GM23248 (cell line): Measurements from ENCODE around the gene ST3GAL3. TPM values are rescaled to one million over a fixed set of nuclear protein-coding genes. Genes with fewer than 3 reads are reported as not detected.

Experiments used
- DNase-seq: peaks from one replicate; pipeline ENCODE4 v3.0.0-alpha.2; 2015
- H2AFZ ChIP-seq: fragments of 200-600 bp; sonication (generic); 2 replicates; pipeline ENCODE4 v1.6.1; 2016; ENCODE audit warnings: antibody characterized with exemption
- H3F3A ChIP-seq: fragments of 200-600 bp; sonication (generic); 2 replicates; pipeline ENCODE4 v1.6.1; 2016; ENCODE audit warnings: mild to moderate bottlenecking, antibody characterized with exemption, mixed run types; ENCODE audit not compliant: insufficient read depth
- H3K27ac ChIP-seq: fragments of 200-600 bp; sonication (generic); 2 replicates; pipeline ENCODE4 v1.5.1; 2016; ENCODE audit warnings: mild to moderate bottlenecking
- H3K27me3 ChIP-seq: fragments of 200-600 bp; sonication (generic); replicated peaks from 2 replicates; pipeline ENCODE4 v1.6.1; 2016; ENCODE audit warnings: mild to moderate bottlenecking; ENCODE audit not compliant: insufficient read depth
- H3K36me3 ChIP-seq: fragments of 200-600 bp; sonication (generic); 2 replicates; pipeline ENCODE4 v1.6.1; 2016; ENCODE audit warnings: low read depth, mild to moderate bottlenecking
- H3K4me1 ChIP-seq: fragments of 200-600 bp; sonication (generic); 2 replicates; pipeline ENCODE4 v1.6.1; 2016; ENCODE audit warnings: mild to moderate bottlenecking; ENCODE audit not compliant: insufficient read depth
- H3K4me2 ChIP-seq: fragments of 200-600 bp; sonication (generic); one replicate; pipeline ENCODE4 v1.6.1; 2016; ENCODE audit warnings: mild to moderate bottlenecking; ENCODE audit not compliant: unreplicated experiment
- H3K4me3 ChIP-seq: fragments of 200-600 bp; sonication (generic); 2 replicates; pipeline ENCODE4 v1.5.1; 2016; ENCODE audit warnings: mild to moderate bottlenecking
- H3K79me2 ChIP-seq: fragments of 200-600 bp; sonication (generic); 2 replicates; pipeline ENCODE4 v1.6.1; 2016; ENCODE audit warnings: mild to moderate bottlenecking; ENCODE audit not compliant: insufficient read depth
- H3K9ac ChIP-seq: fragments of 200-600 bp; sonication (generic); 2 replicates; pipeline ENCODE4 v1.6.1; 2016; ENCODE audit warnings: mild to moderate bottlenecking
- H3K9me2 ChIP-seq: fragments of 200-600 bp; sonication (generic); 2 replicates; pipeline ENCODE4 v1.6.1; 2016; ENCODE audit warnings: mixed run types, mild to moderate bottlenecking, moderate library complexity; ENCODE audit not compliant: insufficient read depth
- H3K9me3 ChIP-seq: fragments of 200-600 bp; sonication (generic); one replicate; pipeline ENCODE4 v1.6.1; 2017; ENCODE audit warnings: low read depth
- H4K20me1 ChIP-seq: fragments of 200-600 bp; sonication (generic); 2 replicates; pipeline ENCODE4 v1.6.0; 2016; ENCODE audit not compliant: insufficient read depth
- EZH2 ChIP-seq: fragments of 200-600 bp; sonication (generic); IDR thresholded peaks from 2 replicates; pipeline ENCODE4 v1.6.1; 2018; ENCODE audit warnings: antibody characterized with exemption, mild to moderate bottlenecking; ENCODE audit not compliant: insufficient read depth, poor library complexity, severe bottlenecking
- EZH2phosphoT487 ChIP-seq: fragments of 200-600 bp; sonication (generic); IDR thresholded peaks from 2 replicates; pipeline ENCODE4 v1.6.1; 2018; ENCODE audit warnings: antibody characterized with exemption, moderate library complexity, mild to moderate bottlenecking, low read depth; ENCODE audit not compliant: insufficient read depth
- WGBS, 2 experiments: methylation state at CpG; one replicate each; pipeline ENCODE4 v1.1.6; 2015 to 2017; ENCODE audit warnings: low lambda C conversion rate in 2 of 2, low coverage in 1 of 2; ENCODE audit errors: missing lambda C conversion rate in 2 of 2; 5-methylcytosine and 5-hydroxymethylcytosine counted together
- in situ Hi-C: fragments of 300-500 bp; cut with MboI; formaldehyde crosslinking; loops from 2 replicates; pipeline ENCODE4 v1.15.0; 2020
- polyA plus RNA-seq: library from polyadenylated mRNA; unstranded; fragments of >200 nt; fragmentation: Nextera tagmentation; extraction: Ambion mirVana; gene quantifications from 2 replicates; pipeline ENCODE4 v1.2.1, GENCODE V29; 2016
- total RNA-seq: library from RNA; depleted of rRNA; stranded (reverse); fragments of >200 nt; shearing (Covaris generic); gene quantifications from 2 replicates; pipeline ENCODE4 v1.2.3, GENCODE V29; 2014

The ST3GAL3 gene
- total and polyA plus RNA-seq, 2 experiments from 2014 or later: 9.7 to 13.8 TPM

DNA sequence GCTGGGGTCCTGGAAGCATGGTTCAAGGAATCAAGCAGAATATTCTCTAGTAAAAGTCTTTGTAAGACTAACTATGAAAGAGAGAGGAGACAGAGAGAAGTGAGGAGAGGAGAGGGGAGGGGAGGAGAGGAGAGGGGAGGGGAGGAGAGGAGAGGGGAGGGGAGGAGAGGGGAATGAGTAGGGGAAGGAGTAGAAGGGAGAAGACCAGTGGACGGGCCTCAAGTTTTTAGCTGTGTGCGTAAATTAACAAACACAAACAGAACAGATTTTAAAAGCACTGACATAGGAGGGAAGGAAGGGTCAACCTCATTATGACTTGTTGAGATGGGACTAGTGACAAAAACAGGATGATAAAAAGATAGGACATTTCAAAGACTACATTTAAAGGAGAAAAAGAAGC lies 62.8 kb downstream of the ST3GAL3 start:
- Histone ChIP-seq H2AFZ (no peak overlapping the region), H3K9me2 (no peaks in the 10 kb centered on the region), H3K9ac (no peak overlapping the region), H3K4me2 (no peak overlapping the region), H3K27me3 (no peaks in the 10 kb centered on the region), H3K36me3 (no peaks in the 10 kb centered on the region), H3K4me1 (peaks cover 16% of the 10 kb centered on the region), H3K79me2 (peaks cover 39% of the 10 kb centered on the region), H3K9me3 (no peaks in the 10 kb centered on the region), H3K4me3 (no peak overlapping the region), H3K27ac (no peak overlapping the region), H3F3A (peaks cover 7% of the 10 kb centered on the region; the same call in 1 of the 2 replicates), H4K20me1 (no peaks in the 10 kb centered on the region)
- DNase-seq: no peak
- WGBS, 2 experiments: 97 to 100% methylated on average over 1 to 2 of the region's 2 CpGs
- in situ Hi-C loops: no loop called here
- no peak for TF ChIP-seq EZH2phosphoT487
- TF ChIP-seq EZH2: no peak

DNA sequence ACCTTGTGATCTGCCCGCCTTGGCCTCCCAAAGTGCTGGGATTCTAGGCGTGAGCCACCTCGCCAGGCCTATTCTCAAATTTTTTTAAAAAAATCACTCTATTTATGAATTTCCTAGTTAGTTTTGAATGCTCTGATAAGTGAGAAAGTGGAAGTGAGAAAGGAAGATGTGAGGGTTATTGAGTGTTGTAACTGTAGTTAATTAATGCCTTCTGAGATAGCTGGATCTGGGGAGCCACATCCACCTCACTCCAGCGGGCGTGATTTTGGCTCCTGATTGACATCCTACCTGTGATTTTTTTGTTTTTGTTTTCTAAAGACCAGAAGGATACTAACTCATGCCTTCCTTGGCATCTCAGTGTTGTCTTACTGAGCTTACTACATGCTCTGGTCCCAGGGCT lies 65.6 kb downstream of the ST3GAL3 start:
- TF ChIP-seq EZH2 (no peak), EZH2phosphoT487 (no peak)
- H3K4me1 ChIP-seq: peaks cover 29% of the 10 kb centered on the region
- peaks cover 15% of the 10 kb centered on the region; the same call in 1 of the 2 replicates for H3K79me2 ChIP-seq
- no peaks in the 10 kb centered on the region for H3K27me3 ChIP-seq
- H3K36me3 ChIP-seq: no peaks in the 10 kb centered on the region
- H3K4me3 ChIP-seq: no peak overlapping the region
- no peak overlapping the region for H3K9ac ChIP-seq
- H3K9me3 ChIP-seq: no peaks in the 10 kb centered on the region
- no peak for DNase-seq
- H3K4me2 ChIP-seq: no peak overlapping the region
- WGBS, 2 experiments: 94 to 96% methylated on average over 5 of the region's 5 CpGs
- no peak overlapping the region for H2AFZ ChIP-seq
- peaks cover 17% of the 10 kb centered on the region for H3F3A ChIP-seq
- in situ Hi-C loops: no loop called here
- no peak overlapping the region for H3K27ac ChIP-seq
- H3K9me2 ChIP-seq: no peaks in the 10 kb centered on the region
- H4K20me1 ChIP-seq: no peaks in the 10 kb centered on the region

DNA sequence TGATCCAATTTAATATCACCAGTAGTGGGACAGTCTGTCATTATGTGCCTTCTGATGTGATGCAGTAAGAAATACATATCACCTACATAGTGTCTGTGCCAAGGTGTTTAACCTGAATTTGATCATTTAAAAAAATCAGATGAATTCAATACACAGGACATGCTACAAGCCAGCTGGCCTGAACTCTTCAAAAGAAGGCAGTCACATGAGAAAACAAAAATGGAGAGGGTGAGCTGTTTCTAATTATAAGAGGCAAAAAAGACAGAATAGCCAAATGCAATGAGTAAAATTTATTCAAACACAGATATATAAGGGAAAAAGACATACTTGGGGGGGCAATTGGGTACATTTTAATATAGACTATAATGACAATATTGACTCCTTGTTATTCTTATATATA lies 66.5 kb downstream of the ST3GAL3 start:
- peak overlapping the region; percentile 56 for H3K27ac ChIP-seq

DNA sequence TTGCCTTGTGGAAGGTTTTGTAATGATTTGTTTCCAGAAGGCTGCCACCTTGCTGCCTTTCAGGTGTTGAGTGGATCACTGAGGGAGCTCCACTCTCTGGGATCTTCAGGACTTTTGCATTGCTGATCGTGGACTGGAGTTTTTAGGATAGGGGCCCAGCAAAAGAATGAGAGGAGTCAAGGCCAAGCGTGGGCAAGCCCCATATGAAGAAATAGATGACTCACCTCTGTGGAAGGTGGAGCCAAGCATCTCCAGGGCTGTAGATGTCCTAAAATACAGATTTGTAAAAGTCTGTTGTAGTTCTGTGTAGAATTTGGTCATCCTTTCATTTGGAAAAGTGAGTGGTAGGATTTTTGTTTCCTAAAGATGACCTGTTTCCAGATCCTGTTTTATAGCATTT lies 67.0 kb downstream of the ST3GAL3 start:
- peak; percentile 90 for DNase-seq
- Histone ChIP-seq H3K27ac (peak overlapping the region; percentile 56), H3K9ac (peak overlapping the region; percentile 26; the same call in 1 of the 2 replicates), H3K4me2 (peak overlapping the region; percentile 58), H3K9me2 (no peaks in the 10 kb centered on the region), H3F3A (peaks cover 17% of the 10 kb centered on the region), H3K27me3 (no peaks in the 10 kb centered on the region), H2AFZ (peak overlapping the region; percentile 30; the same call in 1 of the 2 replicates), H3K36me3 (no peaks in the 10 kb centered on the region), H3K79me2 (peaks cover 1% of the 10 kb centered on the region; the same call in 1 of the 2 replicates), H4K20me1 (no peaks in the 10 kb centered on the region), H3K4me1 (peaks cover 29% of the 10 kb centered on the region), H3K9me3 (no peaks in the 10 kb centered on the region), H3K4me3 (no peak overlapping the region)
- in situ Hi-C loops: no loop called here
- TF ChIP-seq EZH2 (no peak), EZH2phosphoT487 (no peak)
- 0 to 6% methylated on average over 2 of the region's 2 CpGs for WGBS, 2 experiments

More for the DNA sequence above, 66.5 kb downstream of the ST3GAL3 start:
- peak overlapping the region; percentile 58 for H3K4me2 ChIP-seq
- H2AFZ ChIP-seq: no peak overlapping the region
- peaks cover 29% of the 10 kb centered on the region for H3K4me1 ChIP-seq
- no peaks in the 10 kb centered on the region for H3K9me2 ChIP-seq
- H3K36me3 ChIP-seq: no peaks in the 10 kb centered on the region
- H3K9ac ChIP-seq: peak overlapping the region; percentile 26; the same call in 1 of the 2 replicates
- no peaks in the 10 kb centered on the region for H3K27me3 ChIP-seq
- no peaks in the 10 kb centered on the region for H4K20me1 ChIP-seq
- in situ Hi-C loops: no loop called here
- DNase-seq: no peak
- no peaks in the 10 kb centered on the region for H3K9me3 ChIP-seq
- no peak for TF ChIP-seq EZH2phosphoT487
- no peak for TF ChIP-seq EZH2
- peaks cover 6% of the 10 kb centered on the region; the same call in 1 of the 2 replicates for H3K79me2 ChIP-seq
- peaks cover 17% of the 10 kb centered on the region for H3F3A ChIP-seq
- H3K4me3 ChIP-seq: no peak overlapping the region
